ENCODE results near the gene PTCD2.

The PTCD2 gene

DNA sequence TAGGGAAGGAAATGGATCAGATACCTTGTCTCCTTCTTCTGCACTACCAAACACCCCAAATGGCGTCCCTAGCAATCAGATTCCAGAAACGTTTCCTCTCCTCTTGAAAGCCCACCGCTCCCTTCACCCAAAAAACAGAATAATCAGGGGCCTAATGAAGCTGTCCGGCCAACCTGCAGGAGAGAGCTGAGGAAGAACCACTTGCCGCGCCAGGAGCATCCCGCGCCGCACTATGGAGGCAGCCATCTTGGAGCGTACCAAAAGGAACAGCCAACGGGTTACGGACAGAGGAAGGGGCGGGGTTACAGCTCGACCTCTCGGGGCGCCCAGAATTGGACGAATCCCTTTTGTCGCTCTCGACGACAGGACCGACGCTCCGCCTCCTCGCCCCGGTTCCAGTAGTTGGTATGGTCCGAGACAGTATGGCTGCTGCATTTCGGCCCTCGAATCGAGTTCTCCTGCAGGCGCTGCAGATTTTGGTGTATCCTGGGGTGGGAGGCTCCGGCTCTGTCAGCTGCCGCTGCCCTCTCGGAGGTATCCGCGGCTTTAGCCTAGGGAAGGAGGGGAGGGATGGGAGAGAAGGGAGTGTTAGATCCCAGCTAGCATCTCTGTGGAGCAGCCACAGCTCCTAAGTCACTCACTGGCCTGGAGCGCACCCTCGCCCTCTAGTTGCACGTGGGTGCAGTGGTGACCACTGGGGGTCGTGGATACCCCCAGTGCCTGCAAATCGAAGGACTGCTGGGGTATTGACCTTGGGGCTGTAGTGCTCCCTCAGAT lies at the start of gene PTCD2, which contains the start of gene MRPS27:
TSS of gene PTCD2 (plus strand) at position 398 of the 777 bp plus-strand sequence. CDS start at position 408, 10 bp downstream.
TSS of gene MRPS27 (minus strand) at position 265 of the 777 bp plus-strand sequence. CDS start at position 246, 19 bp downstream.
- Histone ChIP-seq H3K27ac (ENCODE audit: low read depth, low read length) (peak within 1 kb of the TSS; percentile 75), H3K4me1 (ENCODE audit: control insufficient read depth, low read length) (peaks cover 35% of the 10 kb centered on the region), H3K36me3 (ENCODE audit: control insufficient read depth, low read length) (peaks cover 70% of the 10 kb centered on the region), H3K27me3 (ENCODE audit: control insufficient read depth, low read length) (no peaks in the 10 kb centered on the region), H3F3A (ENCODE audit: control insufficient read depth, insufficient read depth) (no peaks in the 10 kb centered on the region), H3K4me2 (ENCODE audit: low read length) (peak within 1 kb of the TSS; percentile 86), H3K4me3 (ENCODE audit: low read length) (peak within 1 kb of the TSS; percentile 100), H3K9me2 (replicated peaks; ENCODE audit: control insufficient read depth, low read length) (no peaks in the 10 kb centered on the region), H3K9me3 (ENCODE audit: control insufficient read depth, insufficient read depth, low read length) (no peaks in the 10 kb centered on the region), H3K79me2 (ENCODE audit: control insufficient read depth, low read length) (peaks cover 65% of the 10 kb centered on the region), H4K20me1 (ENCODE audit: control insufficient read depth, insufficient read depth, low read depth, low read length) (no peaks in the 10 kb centered on the region)
- TF ChIP-seq CTCF (IDR thresholded peaks at IDR 0.05; ENCODE audit: low read depth, low read length, poor library complexity, severe bottlenecking) (peak; percentile 48), EZH2phosphoT487 (IDR thresholded peaks at IDR 0.05; ENCODE audit: borderline replicate concordance, low read length) (no peak)

- H3K4me2 ChIP-seq (ENCODE audit: low read length), result no peak overlapping the region
These were observed 48.5 kb upstream of the PTCD2 start for GRCh38 chr5:72271702-72272101.

DNA sequence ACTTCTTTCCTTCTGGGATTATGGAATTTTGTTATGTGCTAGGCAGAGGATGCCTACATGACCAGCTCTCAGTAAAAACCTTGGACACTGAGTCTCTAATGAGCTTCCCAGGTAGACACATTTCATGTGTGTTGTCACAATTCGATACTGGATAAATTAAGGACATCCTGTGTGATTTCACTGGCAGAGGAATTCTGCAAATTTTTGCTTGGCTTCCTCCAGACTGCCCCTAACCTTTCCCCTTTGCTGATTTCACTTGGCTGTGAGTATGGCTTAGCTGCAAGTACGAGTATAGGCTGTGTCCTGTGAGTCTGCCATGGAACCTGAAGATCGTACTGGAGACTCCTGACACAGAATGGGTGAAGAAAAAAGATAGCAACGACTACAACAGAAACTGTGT lies 47.8 kb upstream of the PTCD2 start:
- no peaks in the 10 kb centered on the region for H3K4me1 ChIP-seq (ENCODE audit: control insufficient read depth, low read length)
- H3K9me2 ChIP-seq (replicated peaks; ENCODE audit: control insufficient read depth, low read length), result no peaks in the 10 kb centered on the region
- peaks cover 76% of the 10 kb centered on the region for H3K79me2 ChIP-seq (ENCODE audit: control insufficient read depth, low read length)
- peaks cover 52% of the 10 kb centered on the region for H3K36me3 ChIP-seq (ENCODE audit: control insufficient read depth, low read length)
- no peak overlapping the region for H3K27ac ChIP-seq (ENCODE audit: low read depth, low read length)
- TF ChIP-seq CTCF (IDR thresholded peaks at IDR 0.05; ENCODE audit: low read depth, low read length, poor library complexity, severe bottlenecking) (no peak), EZH2phosphoT487 (IDR thresholded peaks at IDR 0.05; ENCODE audit: borderline replicate concordance, low read length) (no peak)
- H4K20me1 ChIP-seq (ENCODE audit: control insufficient read depth, insufficient read depth, low read depth, low read length), result no peaks in the 10 kb centered on the region
- no peaks in the 10 kb centered on the region for H3K27me3 ChIP-seq (ENCODE audit: control insufficient read depth, low read length)
- H3F3A ChIP-seq (ENCODE audit: control insufficient read depth, insufficient read depth), result no peaks in the 10 kb centered on the region
- no peaks in the 10 kb centered on the region for H3K9me3 ChIP-seq (ENCODE audit: control insufficient read depth, insufficient read depth, low read length)
- no peak overlapping the region for H3K4me2 ChIP-seq (ENCODE audit: low read length)
- H3K4me3 ChIP-seq (ENCODE audit: low read length), result no peak overlapping the region

More at GRCh38 chr5:72271702-72272101, 48.5 kb upstream of the PTCD2 start:
- no peaks in the 10 kb centered on the region for H3K9me3 ChIP-seq (ENCODE audit: control insufficient read depth, insufficient read depth, low read length)
- no peaks in the 10 kb centered on the region for H3K9me2 ChIP-seq (replicated peaks; ENCODE audit: control insufficient read depth, low read length)
- peaks cover 78% of the 10 kb centered on the region for H3K79me2 ChIP-seq (ENCODE audit: control insufficient read depth, low read length)
- H4K20me1 ChIP-seq (ENCODE audit: control insufficient read depth, insufficient read depth, low read depth, low read length), result no peaks in the 10 kb centered on the region
- no peak for TF ChIP-seq CTCF (IDR thresholded peaks at IDR 0.05; ENCODE audit: low read depth, low read length, poor library complexity, severe bottlenecking)
- no peak for TF ChIP-seq EZH2phosphoT487 (IDR thresholded peaks at IDR 0.05; ENCODE audit: borderline replicate concordance, low read length)
- no peak overlapping the region for H3K4me3 ChIP-seq (ENCODE audit: low read length)
- no peak overlapping the region for H3K27ac ChIP-seq (ENCODE audit: low read depth, low read length)
- no peaks in the 10 kb centered on the region for H3F3A ChIP-seq (ENCODE audit: control insufficient read depth, insufficient read depth)
- no peaks in the 10 kb centered on the region for H3K27me3 ChIP-seq (ENCODE audit: control insufficient read depth, low read length)
- no peaks in the 10 kb centered on the region for H3K4me1 ChIP-seq (ENCODE audit: control insufficient read depth, low read length)
- H3K36me3 ChIP-seq (ENCODE audit: control insufficient read depth, low read length), result peaks cover 56% of the 10 kb centered on the region

Measured in DOHH2 (cell line).